ENCODE measurements around the gene CELF5. TPM values are rescaled to one million over a fixed set of nuclear protein-coding genes. Genes with fewer than 3 reads are reported as not detected.

The CELF5 gene
- total and polyA plus RNA-seq, 12 donors, result not detected

DNA sequence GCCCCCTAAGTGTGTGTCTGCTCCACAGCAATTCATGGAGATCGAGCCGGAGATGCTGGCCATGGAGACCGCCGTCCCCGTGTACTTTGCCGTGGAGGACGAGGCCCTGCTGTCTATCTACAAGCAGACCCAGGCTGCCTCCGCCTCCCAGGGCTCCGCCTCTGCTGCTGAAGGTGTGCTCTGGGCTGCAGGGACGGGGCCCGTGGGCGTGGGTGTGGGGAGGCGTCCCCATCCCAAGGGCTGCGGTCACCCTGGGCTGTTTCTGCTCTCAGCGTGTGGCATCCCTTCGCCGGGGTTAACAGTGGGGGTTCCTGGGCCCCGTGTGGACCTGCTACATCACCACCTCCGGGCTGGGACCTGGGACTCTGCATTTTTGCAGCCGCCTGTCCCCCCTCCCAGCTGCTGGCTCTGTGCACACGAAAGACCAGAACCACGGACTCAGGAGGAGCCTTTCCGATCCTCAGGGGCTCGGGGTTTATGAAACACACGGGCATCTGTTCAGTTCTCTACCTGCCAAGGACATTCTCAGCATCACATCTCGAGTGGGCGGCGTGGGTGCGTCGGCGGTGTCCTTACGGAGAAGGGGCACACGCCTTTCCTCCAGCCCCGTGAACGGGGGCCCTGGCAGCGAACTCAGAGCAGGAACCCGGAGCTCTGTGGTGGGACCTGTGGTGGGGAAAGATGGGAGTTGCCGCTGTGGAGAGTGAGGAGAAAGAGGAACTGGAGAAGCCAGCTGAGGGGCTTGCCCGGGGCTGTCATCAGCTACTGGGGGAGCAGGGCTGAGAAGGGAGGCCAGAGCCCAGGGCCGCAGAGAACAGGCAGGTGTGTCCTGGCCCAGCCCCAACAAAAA is 31.0 kb upstream of the CELF5 start:
- TF ChIP-seq, protein P1, sequence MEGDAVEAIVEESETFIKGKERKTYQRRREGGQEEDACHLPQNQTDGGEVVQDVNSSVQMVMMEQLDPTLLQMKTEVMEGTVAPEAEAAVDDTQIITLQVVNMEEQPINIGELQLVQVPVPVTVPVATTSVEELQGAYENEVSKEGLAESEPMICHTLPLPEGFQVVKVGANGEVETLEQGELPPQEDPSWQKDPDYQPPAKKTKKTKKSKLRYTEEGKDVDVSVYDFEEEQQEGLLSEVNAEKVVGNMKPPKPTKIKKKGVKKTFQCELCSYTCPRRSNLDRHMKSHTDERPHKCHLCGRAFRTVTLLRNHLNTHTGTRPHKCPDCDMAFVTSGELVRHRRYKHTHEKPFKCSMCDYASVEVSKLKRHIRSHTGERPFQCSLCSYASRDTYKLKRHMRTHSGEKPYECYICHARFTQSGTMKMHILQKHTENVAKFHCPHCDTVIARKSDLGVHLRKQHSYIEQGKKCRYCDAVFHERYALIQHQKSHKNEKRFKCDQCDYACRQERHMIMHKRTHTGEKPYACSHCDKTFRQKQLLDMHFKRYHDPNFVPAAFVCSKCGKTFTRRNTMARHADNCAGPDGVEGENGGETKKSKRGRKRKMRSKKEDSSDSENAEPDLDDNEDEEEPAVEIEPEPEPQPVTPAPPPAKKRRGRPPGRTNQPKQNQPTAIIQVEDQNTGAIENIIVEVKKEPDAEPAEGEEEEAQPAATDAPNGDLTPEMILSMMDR (IDR thresholded peaks at IDR 0.05), result no peak
- no peak overlapping the region for H3K4me3 ChIP-seq
- no peak for DNase-seq
- H3K4me1 ChIP-seq, result peaks cover 0 to 12% (median 2%) of the 10 kb centered on the region in 9 donors
- no peaks in the 10 kb centered on the region for H3K9me3 ChIP-seq
- ATAC-seq, result no peak
- intact Hi-C loops (cut with DNase I), result no loop called here
- WGBS, 2 donors, result 89 to 90% methylated on average over 40 of the region's 40 CpGs
- no peak overlapping the region for H3K27ac ChIP-seq
- H3K27me3 ChIP-seq, result no peaks in the 10 kb centered on the region
- H3K36me3 ChIP-seq, result peaks cover 0 to 36% (median 0%) of the 10 kb centered on the region in 9 donors

GRCh38 chr19:3194106-3195087 is 30.1 kb upstream of the CELF5 start:
- WGBS, 2 donors, result 90 to 91% methylated on average over 17 of the region's 17 CpGs
- Histone ChIP-seq H3K9me3 (no peaks in the 10 kb centered on the region), H3K4me3 (no peak overlapping the region), H3K27ac (no peak overlapping the region), H3K4me1 (peaks cover 0 to 3% (median 0%) of the 10 kb centered on the region in 9 donors), H3K27me3 (no peaks in the 10 kb centered on the region), H3K36me3 (peaks cover 0 to 45% (median 4%) of the 10 kb centered on the region in 9 donors)
- ATAC-seq (no peak), DNase-seq (no peak)
- TF ChIP-seq, protein P1 (IDR thresholded peaks at IDR 0.05), result no peak
- intact Hi-C loops (cut with DNase I), result no loop called here

DNA sequence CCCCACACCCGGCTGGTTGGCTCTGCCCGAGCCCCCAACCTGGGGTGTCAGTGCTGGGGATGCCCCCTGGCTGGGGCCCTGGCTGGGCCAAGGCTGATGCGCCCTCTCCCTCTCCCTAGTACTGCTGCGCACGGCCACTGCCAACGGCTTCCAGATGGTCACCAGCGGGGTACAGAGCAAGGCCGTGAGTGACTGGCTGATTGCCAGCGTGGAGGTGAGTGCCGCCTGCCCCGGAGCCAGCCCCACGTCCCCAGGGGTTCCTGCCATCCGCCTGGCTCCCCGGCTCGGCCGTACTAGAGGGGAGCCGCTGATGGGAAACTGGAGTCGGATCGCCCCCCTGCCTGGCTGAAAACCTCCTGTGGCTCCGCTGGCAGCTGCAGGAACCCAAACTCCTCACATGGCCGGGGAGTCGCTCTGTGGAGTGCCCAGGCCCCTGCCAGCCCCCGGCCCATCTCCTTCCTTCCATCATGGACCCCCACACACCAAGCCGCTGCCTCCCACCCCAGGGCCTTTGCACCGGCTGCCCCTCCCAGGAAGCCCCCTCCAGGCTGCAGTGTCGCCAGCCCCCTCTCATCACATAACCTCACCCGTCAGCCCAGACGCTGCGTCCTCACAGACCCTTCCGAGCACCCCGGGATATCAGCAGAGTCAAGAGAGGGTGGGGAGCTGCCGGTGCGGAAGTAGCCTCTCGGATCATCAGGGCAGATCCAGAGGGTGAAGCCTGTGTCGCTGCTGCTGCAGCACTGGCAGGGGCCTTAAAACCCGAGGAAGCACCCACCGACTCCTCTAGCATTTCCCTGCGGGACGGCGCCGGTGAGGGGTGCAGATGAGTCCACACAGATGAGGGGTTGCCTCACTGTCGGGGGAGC is 28.2 kb upstream of the CELF5 start:
- TF ChIP-seq, protein P1 (IDR thresholded peaks at IDR 0.05), result no peak
- intact Hi-C loops (cut with DNase I), result no loop called here
- ATAC-seq (no peak), DNase-seq (no peak)
- Histone ChIP-seq H3K4me1 (no peaks in the 10 kb centered on the region), H3K36me3 (peaks cover 0 to 57% (median 4%) of the 10 kb centered on the region in 9 donors), H3K27me3 (no peaks in the 10 kb centered on the region), H3K9me3 (no peaks in the 10 kb centered on the region), H3K4me3 (no peak overlapping the region), H3K27ac (no peak overlapping the region)
- WGBS, 2 donors, result 94 to 95% methylated on average over 41 to 42 of the region's 42 CpGs

DNA sequence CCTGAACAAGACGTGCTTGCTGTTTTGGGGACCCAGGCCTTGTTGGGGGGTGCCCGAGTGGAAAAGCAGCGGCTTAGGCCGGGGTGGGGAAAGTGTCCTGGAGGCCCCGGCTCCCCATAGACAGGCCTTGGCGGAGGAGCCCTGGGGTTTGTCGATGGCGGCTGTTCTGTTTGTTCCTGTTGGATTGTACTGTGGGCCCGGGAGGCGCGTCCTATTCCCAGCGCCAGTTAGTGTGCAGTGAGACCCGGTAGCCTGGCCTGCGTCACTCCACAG is 27.6 kb upstream of the CELF5 start:
- Histone ChIP-seq H3K27ac (no peak overlapping the region), H3K36me3 (peaks cover 0 to 63% (median 4%) of the 10 kb centered on the region in 9 donors), H3K9me3 (no peaks in the 10 kb centered on the region), H3K4me1 (no peaks in the 10 kb centered on the region), H3K27me3 (no peaks in the 10 kb centered on the region), H3K4me3 (no peak overlapping the region)
- intact Hi-C loops (cut with DNase I), result no loop called here
- ATAC-seq (no peak), DNase-seq (no peak)
- WGBS, 2 donors, result 92 to 93% methylated on average over 14 of the region's 14 CpGs
- TF ChIP-seq, protein P1 (IDR thresholded peaks at IDR 0.05), result no peak
